HL-60/S4 (cell line): Measurements from ENCODE around the gene SHISA4.

Source experiments
- in situ Hi-C: fragments of 300-500 bp; cut with MboI; formaldehyde crosslinking; loops from 2 replicates; pipeline ENCODE4 v1.14.3; 2022; ENCODE audit warnings: low sequenced_read_pairs

Gene SHISA4

GRCh38 chr1:201880928-201881571, 7.6 kb upstream of the SHISA4 start:
- in situ Hi-C loops, result loop anchor here (25.0 kb wide), 1 partner anchor 231 kb away; the partner anchor contains the start of gene GPR37L1

DNA sequence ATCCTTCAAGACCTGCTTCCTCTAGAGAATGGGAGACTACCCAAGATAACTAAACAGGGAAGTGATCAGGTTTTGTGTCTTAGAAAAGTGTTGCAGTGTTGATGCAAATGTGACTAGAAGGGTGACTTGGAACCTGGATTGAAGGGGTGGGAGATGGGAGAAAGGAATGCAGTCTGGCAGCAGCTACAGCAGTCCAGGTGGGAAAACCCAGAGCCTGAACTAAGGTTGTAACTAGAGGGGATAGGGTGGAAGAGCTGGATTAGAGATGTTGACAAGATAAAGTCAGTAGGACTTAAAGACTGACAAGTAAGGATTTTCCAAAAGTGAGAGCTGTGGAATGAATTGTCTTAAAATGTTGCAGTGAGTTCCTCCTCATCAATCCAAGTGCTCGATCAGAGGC, 7.1 kb upstream of the SHISA4 start:
- in situ Hi-C loops, result loop anchor here (25.0 kb wide), 1 partner anchor 231 kb away; the partner anchor contains the start of gene GPR37L1

- in situ Hi-C loops, result loop anchor here (25.0 kb wide), 1 partner anchor 230 kb away; the partner anchor contains the start of gene GPR37L1
Measured at GRCh38 chr1:201882665-201883132, 6.0 kb upstream of the SHISA4 start.

- in situ Hi-C loops, result loop anchor here (25.0 kb wide), 1 partner anchor 229 kb away; the partner anchor contains the start of gene GPR37L1
Measured at GRCh38 chr1:201883266-201883665, 5.4 kb upstream of the SHISA4 start.

GRCh38 chr1:201883786-201884185, 4.9 kb upstream of the SHISA4 start:
- in situ Hi-C loops, result loop anchor here (25.0 kb wide), 1 partner anchor 229 kb away; the partner anchor contains the start of gene GPR37L1

- in situ Hi-C loops, result loop anchor here (25.0 kb wide), 1 partner anchor 228 kb away; the partner anchor contains the start of gene GPR37L1
Measured at GRCh38 chr1:201884425-201884824, 4.3 kb upstream of the SHISA4 start.

DNA sequence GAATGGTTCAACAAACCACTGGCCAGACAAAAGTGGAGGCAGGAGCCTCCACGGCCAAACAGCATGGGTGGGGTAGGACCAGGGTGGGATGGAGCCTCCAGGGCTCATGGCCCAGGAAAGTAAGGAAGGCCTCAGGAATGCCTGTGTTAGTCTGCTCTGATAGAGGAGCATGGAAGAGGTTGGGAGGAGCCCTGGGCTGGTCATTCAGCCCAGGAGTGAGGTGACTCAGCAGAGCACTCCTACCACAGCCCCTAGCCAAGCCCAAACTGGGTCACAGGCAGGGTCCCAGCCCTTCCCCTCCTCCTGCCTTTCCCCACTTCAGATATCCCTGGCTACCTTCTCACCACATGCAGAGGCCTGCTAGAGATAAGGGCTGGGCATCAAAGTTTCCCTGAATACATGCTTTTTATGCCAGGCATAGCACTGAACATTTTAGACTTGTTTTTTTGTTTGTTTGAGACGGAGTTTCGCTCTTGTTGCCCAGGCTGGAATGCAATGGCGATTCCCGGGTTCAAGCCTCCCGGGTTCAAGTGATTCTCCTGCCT, 3.1 kb upstream of the SHISA4 start:
- in situ Hi-C loops, result loop anchor here (25.0 kb wide), 1 partner anchor 227 kb away; the partner anchor contains the start of gene GPR37L1

DNA sequence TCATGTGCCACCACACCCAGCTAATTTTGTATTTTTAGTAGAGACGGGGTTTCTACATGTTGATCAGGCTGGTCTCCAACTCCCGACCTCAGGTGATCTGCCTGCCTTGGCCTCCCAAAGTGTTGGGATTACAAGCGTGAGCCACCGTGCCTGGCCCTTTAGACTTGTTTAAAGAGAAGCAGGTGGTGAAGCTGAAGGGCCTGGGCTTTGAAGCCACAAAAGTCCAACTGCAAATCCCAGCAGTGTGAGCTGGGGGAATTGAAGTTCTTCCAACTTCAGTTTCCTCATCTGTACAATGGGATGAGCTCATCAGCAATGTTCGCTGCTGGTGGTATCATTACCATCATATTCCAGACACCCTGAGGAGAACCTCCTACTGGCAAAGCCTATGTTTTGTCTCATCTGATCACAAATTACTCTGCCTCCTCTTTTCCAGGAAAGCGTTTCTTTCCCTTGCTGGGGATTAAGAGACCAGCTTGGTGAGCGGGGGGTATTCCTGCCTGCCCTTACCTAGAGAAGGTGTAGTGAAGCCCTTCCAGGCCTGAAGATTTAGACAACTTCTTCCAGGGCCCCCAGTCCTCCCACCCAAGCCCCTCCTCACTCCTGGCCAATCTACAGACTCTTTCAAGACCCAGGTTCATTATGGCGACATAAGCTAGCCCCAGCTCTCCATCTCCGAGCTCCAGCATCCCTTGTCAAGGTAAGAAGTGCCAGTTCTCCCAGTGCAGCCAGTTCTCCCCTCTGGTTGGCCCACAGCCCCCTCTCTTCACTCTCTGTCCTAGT, 2.4 kb upstream of the SHISA4 start:
- in situ Hi-C loops, result loop anchor here (25.0 kb wide), 1 partner anchor 226 kb away; the partner anchor contains the start of gene GPR37L1

DNA sequence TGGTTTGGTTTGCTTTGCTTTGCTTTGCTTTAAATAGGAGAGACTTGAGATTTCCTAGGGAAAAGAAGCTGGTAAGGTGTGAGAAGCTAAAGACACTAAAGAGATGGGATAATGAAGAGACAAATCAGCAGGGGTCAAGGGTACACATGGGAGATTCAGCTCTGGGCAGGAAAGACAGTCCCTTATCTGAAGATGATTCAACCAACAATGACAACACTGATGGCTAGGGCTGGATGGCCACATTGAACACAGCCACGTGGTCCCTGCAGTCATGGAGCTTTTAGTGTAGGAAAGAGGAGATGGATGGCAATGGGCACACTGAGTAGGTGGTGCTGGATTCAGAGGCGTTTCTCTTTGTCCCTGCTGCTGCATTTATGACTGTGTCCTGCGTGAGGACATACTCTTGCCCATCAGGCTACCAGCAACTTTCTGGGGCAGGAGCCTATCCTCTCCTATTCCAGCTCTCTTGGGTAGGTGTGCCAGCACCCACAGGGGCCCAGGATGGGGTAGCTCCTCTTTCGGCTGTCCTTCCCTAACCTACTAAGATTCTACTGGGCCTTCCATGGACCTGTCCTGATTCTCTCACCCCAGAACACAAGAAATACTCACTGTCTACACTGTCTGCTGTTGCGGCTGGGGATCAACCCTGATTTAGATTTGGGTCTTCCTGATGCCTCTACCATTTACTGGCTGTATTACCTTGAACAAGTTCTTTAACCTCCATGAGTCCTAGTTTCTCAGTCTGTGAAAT, 1.4 kb upstream of the SHISA4 start:
- in situ Hi-C loops, result loop anchor here (25.0 kb wide), 1 partner anchor 225 kb away; the partner anchor contains the start of gene GPR37L1

GRCh38 chr1:201889090-201889968, 631 bp downstream of the SHISA4 start:
- in situ Hi-C loops, result loop anchor here (25.0 kb wide), 1 partner anchor 223 kb away; the partner anchor contains the start of gene GPR37L1

- in situ Hi-C loops, result loop anchor here (10.0 to 25.0 kb wide), 2 partner anchors 85 to 222 kb away; partner anchors contain the start of gene GPR37L1
Measured at GRCh38 chr1:201890223-201890622, 1.5 kb downstream of the SHISA4 start.

DNA sequence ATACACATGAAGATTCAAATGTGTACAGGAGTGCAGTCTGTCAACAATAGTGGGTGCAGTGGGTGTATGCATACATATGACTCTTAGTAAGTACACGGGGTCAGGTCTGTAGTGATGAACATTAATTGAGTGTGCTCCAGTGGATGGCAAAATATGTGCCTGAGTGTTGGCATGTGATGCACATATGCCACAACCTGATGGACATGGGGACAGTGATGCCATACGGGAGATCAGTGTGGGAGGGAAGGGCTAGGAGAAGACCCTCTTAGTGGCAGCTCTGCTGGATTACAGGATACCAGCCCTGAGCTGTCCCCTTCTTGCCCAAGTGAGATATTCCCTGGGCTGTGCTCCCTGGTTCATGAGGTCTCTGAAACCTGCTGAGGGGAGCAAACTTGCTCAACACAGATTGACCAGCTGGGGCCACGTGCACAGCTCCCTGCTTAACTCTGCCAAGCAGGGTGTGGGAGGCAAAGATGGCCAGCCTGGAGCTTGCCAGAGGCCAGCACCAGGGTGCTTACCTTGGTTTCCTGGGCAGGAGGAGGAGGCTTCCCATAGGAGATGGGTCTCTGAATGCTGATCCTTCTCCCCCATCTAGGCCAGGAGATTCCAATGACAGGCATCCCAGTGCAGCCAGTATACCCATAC, 2.2 kb downstream of the SHISA4 start:
- in situ Hi-C loops, result loop anchor here (10.0 to 25.0 kb wide), 2 partner anchors 84 to 221 kb away; partner anchors contain the start of gene GPR37L1

- in situ Hi-C loops, result loop anchor here (10.0 to 25.0 kb wide), 2 partner anchors 83 to 221 kb away; partner anchors contain the start of gene GPR37L1
Measured at GRCh38 chr1:201891451-201892045, 2.9 kb downstream of the SHISA4 start.

DNA sequence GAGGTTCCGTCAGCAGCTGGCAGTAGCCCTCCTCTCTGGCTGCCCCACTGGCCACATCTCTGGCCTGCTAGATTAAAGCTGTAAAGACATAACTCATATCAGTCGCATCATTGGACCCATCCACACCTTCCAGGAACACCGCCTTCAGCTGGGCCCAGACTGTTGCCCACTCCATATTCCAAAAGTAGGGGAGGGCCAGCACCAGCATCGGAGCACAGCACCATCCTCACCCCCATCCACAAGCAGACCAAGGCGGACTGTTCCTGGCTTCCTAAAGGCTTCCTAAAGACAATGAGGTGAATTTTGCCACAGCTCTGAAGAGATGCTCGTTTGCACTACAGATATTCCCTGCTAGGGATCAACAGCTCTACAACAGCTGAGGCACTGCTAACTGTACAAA, 3.5 kb downstream of the SHISA4 start:
- in situ Hi-C loops, result loop anchor here (10.0 to 25.0 kb wide), 2 partner anchors 83 to 220 kb away; partner anchors contain the start of gene GPR37L1

DNA sequence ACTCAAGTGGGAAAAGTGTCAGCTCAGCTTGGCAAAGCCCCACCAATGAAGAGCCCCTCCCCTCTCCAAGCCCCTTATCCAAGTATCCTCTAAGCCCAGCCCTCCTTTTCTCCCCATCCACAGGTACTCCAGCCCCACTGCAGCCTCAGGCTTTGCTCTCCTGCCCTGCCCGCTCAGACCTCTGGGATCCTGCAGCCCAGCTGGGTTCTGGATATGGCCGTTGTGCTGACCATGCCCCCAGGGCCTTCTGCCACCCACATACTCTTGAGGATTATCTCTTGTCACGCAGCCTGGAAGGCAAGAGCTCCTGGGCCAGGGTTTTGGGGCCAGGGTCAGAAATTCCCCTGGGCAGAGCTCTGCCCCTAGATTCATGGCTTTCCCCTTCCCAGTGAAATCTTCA, 4.7 kb downstream of the SHISA4 start:
- in situ Hi-C loops, result loop anchor here (10.0 to 25.0 kb wide), 2 partner anchors 81 to 219 kb away; partner anchors contain the start of gene GPR37L1

GRCh38 chr1:201894343-201895119, 5.8 kb downstream of the SHISA4 start:
- in situ Hi-C loops, result loop anchor here (10.0 to 25.0 kb wide), 2 partner anchors 80 to 218 kb away; partner anchors contain the start of gene GPR37L1

DNA sequence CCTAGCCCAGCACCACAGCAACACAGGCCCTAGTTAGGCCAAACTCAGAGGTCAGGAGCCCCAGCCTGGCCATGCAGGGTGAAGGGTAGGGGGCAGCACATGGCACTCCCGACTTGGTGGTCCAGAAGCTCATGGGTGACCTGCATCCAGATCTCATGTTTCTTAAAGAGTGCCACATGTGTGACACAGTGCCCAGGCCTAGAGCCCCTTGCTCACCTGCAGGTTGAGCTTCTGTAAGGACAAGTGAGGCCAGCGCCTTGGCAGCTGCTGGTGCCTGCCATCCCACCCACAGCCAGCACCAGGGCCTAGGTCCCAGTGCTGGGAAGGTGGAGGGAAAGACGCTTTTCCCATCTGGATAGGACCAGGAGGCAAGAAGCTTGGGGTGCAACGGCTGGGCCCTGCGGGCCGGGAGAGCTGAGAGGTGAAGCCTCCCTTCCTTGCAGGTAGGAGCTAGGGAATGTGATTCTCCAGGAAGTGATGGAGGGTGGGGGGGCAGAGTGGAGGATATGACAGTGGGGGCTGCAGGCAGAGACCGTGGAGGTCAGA, 6.5 kb downstream of the SHISA4 start:
- in situ Hi-C loops, result loop anchor here (10.0 to 25.0 kb wide), 2 partner anchors 80 to 217 kb away; partner anchors contain the start of gene GPR37L1
